Transverse colon (tissue), 4 donors: ENCODE data around the gene MYO7B.

ENCODE experiments used
- POLR2A ChIP-seq: fragments of 450-650 bp; IDR thresholded peaks from one replicate; pipeline ENCODE4 v1.6.1; 2016; ENCODE audit warnings: antibody characterized with exemption, mild to moderate bottlenecking, moderate library complexity
- POLR2AphosphoS5 ChIP-seq, 3 donors: sonication (generic); formaldehyde crosslinking; IDR thresholded peaks; one replicate each; pipeline ENCODE4 v1.6.1; 2016; ENCODE audit warnings: antibody characterized with exemption in 3 of 3
- TF ChIP-seq, protein P1 (sequence below), 5 experiments: fragments of 200-600 bp in 3 of 5; fragments of 450-650 bp in 2 of 5; sonication (generic) in 3 of 5; IDR thresholded peaks; 1 replicate in 2 of 5; 2 replicates in 3 of 5; pipeline ENCODE4 v1.5.1; 2016 to 2017; ENCODE audit warnings: antibody characterized with exemption in 5 of 5, inconsistent platforms in 3 of 5, mild to moderate bottlenecking in 2 of 5, moderate library complexity in 1 of 5

- TF ChIP-seq, protein P1, sequence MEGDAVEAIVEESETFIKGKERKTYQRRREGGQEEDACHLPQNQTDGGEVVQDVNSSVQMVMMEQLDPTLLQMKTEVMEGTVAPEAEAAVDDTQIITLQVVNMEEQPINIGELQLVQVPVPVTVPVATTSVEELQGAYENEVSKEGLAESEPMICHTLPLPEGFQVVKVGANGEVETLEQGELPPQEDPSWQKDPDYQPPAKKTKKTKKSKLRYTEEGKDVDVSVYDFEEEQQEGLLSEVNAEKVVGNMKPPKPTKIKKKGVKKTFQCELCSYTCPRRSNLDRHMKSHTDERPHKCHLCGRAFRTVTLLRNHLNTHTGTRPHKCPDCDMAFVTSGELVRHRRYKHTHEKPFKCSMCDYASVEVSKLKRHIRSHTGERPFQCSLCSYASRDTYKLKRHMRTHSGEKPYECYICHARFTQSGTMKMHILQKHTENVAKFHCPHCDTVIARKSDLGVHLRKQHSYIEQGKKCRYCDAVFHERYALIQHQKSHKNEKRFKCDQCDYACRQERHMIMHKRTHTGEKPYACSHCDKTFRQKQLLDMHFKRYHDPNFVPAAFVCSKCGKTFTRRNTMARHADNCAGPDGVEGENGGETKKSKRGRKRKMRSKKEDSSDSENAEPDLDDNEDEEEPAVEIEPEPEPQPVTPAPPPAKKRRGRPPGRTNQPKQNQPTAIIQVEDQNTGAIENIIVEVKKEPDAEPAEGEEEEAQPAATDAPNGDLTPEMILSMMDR (IDR thresholded peaks at IDR 0.05): no peak
- TF ChIP-seq POLR2A: no peak
- TF ChIP-seq POLR2AphosphoS5 (IDR thresholded peaks at IDR 0.05): no peak
These were observed 88.9 kb downstream of the MYO7B start for GRCh38 chr2:127624320-127624755.
